Gastrocnemius medialis (tissue), 4 donors: ENCODE results near the gene MALAT1.

Experiments
- CTCF ChIP-seq, 5 experiments: fragments of 450-650 bp in 3 of 5; fragments of 200-600 bp in 2 of 5; sonication (generic) in 2 of 5; IDR thresholded peaks in 4 of 5; conservative IDR thresholded peaks in 1 of 5; 1 replicate in 4 of 5; 2 replicates in 1 of 5; pipeline ENCODE4 v1.5.1; 2016 to 2019; ENCODE audit warnings: antibody characterized with exemption in 5 of 5, mild to moderate bottlenecking in 3 of 5, moderate library complexity in 3 of 5
- POLR2A ChIP-seq, 2 donors: fragments of 450-650 bp; IDR thresholded peaks; one replicate each; pipeline ENCODE4 v1.6.1; 2017; ENCODE audit warnings: antibody characterized with exemption in 2 of 2, mild to moderate bottlenecking in 2 of 2, moderate library complexity in 2 of 2

GRCh38 chr11:65538915-65539743, 40.3 kb downstream of the MALAT1 start:
- TF ChIP-seq CTCF (IDR thresholded peaks at IDR 0.05 in 4 of 5, conservative IDR thresholded peaks at IDR 0.05 in 1 of 5) (no peak), POLR2A (IDR thresholded peaks at IDR 0.05) (no peak)
